CD4-positive, alpha-beta memory T cell (primary cell): Measurements from ENCODE around the gene PHLDB2. TPM values are rescaled to one million over a fixed set of nuclear protein-coding genes. Genes with fewer than 3 reads are reported as not detected.
A peak's percentile ranks its signal among the peaks of the same experiment; 100 is the strongest.

Experiments
- CTCF ChIA-PET: fragments of 350-600 bp; sonication (Branson Sonifier 250); formaldehyde crosslinking; loops from one replicate; lab custom pipeline; 2021; ENCODE audit warnings: inconsistent platforms; ENCODE audit not compliant: partially characterized antibody; lab: Charles Lee
- POLR2A ChIA-PET: fragments of 350-600 bp; sonication (Branson Sonifier 250); formaldehyde crosslinking; loops from one replicate; lab custom pipeline; 2021; ENCODE audit not compliant: partially characterized antibody; lab: Charles Lee
- DNase-seq, 5 donors: peaks; one replicate each; pipeline versions ENCODE4 v3.0.0 to v3.0.0-alpha.2; 2020 to 2022; ENCODE audit warnings: mixed read lengths in 1 of 5
- H3K27ac ChIP-seq: one replicate; pipeline ENCODE4 v1.7.0; 2013; ENCODE audit warnings: low read depth, low read length
- H3K27me3 ChIP-seq: 2 replicates; pipeline ENCODE4 v1.7.0; 2013; ENCODE audit warnings: mild to moderate bottlenecking, low read length, moderate library complexity; ENCODE audit not compliant: insufficient read depth
- H3K36me3 ChIP-seq: 2 replicates; pipeline ENCODE4 v1.7.0; 2013; ENCODE audit warnings: mild to moderate bottlenecking, low read length, moderate library complexity; ENCODE audit not compliant: insufficient read depth
- H3K4me1 ChIP-seq: 2 replicates; pipeline ENCODE4 v1.7.0; 2013; ENCODE audit warnings: mild to moderate bottlenecking, low read length, moderate library complexity; ENCODE audit not compliant: insufficient read depth
- H3K4me3 ChIP-seq, 2 donors: one replicate each; pipeline ENCODE4 v1.7.0; 2013; ENCODE audit warnings: low read length in 2 of 2, mild to moderate bottlenecking in 1 of 2
- H3K9me3 ChIP-seq, 2 donors: one replicate each; pipeline ENCODE4 v1.7.0; 2013; ENCODE audit warnings: low read length in 2 of 2, control low read depth in 1 of 2; ENCODE audit not compliant: control insufficient read depth in 1 of 2
- H3K27ac Mint-ChIP-seq, 7 donors: one replicate each; pipeline ENCODE4 v1.8.0; 2020 to 2021; ENCODE audit warnings: mixed read lengths in 7 of 7, mild to moderate bottlenecking in 6 of 7, inconsistent platforms in 3 of 7, moderate library complexity in 3 of 7
- H3K27me3 Mint-ChIP-seq, 2 donors: one replicate each; pipeline ENCODE4 v1.8.0; 2020 to 2021; ENCODE audit warnings: mixed read lengths in 2 of 2
- H3K36me3 Mint-ChIP-seq, 2 donors: one replicate each; pipeline ENCODE4 v1.8.0; 2020 to 2021; ENCODE audit warnings: mixed read lengths in 2 of 2, inconsistent platforms in 1 of 2, mild to moderate bottlenecking in 1 of 2
- H3K4me1 Mint-ChIP-seq, 4 donors: one replicate each; pipeline ENCODE4 v1.8.0; 2020 to 2021; ENCODE audit warnings: mixed read lengths in 4 of 4, mild to moderate bottlenecking in 1 of 4
- H3K4me3 Mint-ChIP-seq, 8 donors: one replicate each; pipeline ENCODE4 v1.8.0; 2020 to 2021; ENCODE audit warnings: mixed read lengths in 8 of 8, mild to moderate bottlenecking in 7 of 8, moderate library complexity in 6 of 8, inconsistent platforms in 3 of 8
- H3K9me3 Mint-ChIP-seq, 8 donors: one replicate each; pipeline ENCODE4 v1.8.0; 2020 to 2021; ENCODE audit warnings: mixed read lengths in 8 of 8, mild to moderate bottlenecking in 5 of 8, inconsistent platforms in 3 of 8, moderate library complexity in 1 of 8
- intact Hi-C: fragments of 100-400 bp; cut with micrococcal nuclease; formaldehyde crosslinking; loops from one replicate; pipeline ENCODE4 v1.15.1; 2023
- polyA plus RNA-seq, 2 donors: library from polyadenylated mRNA; unstranded; fragments of 300-500 nt; fragmentation: Illumina TruSeq; gene quantifications; one replicate each; pipeline ENCODE4 v1.2.3, GENCODE V29; 2021
- total RNA-seq, 2 experiments: library from RNA; stranded (reverse); gene quantifications; one replicate each; pipeline ENCODE4 v1.2.3, GENCODE V29; 2021

Gene PHLDB2
- total and polyA plus RNA-seq, 4 experiments from 2014 or later: 2.8 to 8.5 (median 7.8) TPM

DNA sequence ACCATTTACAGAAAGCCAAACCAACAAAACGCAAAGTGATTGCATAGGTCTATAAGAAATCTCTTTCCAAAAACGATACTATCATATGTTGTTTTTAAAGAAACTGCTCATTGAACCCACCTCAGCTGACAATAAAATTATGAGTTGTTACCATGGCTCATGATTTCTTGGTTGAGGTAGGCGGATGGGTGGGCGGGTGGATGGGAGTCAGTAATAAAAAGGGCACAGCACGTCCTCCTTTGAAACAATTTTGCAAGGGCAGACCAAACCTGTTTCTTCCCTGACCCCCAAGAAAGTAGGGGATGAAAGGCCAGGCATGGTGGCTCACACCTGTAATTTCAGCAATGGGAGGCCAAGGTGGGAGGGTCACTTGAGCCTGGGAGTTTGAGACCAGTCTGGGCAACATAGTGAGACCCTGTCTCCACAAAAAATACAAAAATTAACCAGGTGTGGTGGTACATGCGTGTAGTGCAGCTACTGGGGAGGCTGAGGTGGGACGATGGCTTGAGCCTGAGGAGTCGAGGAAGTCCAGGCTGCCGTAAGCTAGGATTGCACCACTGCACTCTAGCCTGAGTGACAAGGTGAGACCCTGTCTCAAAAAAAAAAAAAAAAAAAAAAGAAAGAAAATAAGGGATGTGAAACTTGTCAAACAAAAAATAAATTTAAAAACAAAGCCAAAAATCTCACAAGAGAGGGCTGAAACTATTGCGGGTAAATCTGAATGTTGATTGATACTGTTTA is 121.8 kb downstream of the PHLDB2 start:
- Mint-ChIP-seq H3K9me3 (no peaks in the 10 kb centered on the region), H3K36me3 (peaks cover 5 to 22% of the 10 kb centered on the region in 2 donors), H3K27me3 (no peaks in the 10 kb centered on the region), H3K27ac (peak overlapping the region in 2 of 7 donors; percentile 37 to 43), H3K4me3 (peak overlapping the region; percentile 17 to 97 (median 92)), H3K4me1 (peaks cover 42 to 68% (median 54%) of the 10 kb centered on the region in 4 donors)
- ChIA-PET POLR2A (interaction anchor here (1.1 kb wide), 2 partner anchors 10 to 312 kb away, joined by 3 read pairs; no protein-coding TSS in a partner anchor), CTCF (interaction anchor here (2.0 to 5.3 kb wide), 5 partner anchors 8 to 264 kb away, joined by 7 to 55 read pairs (median 29); no protein-coding TSS in a partner anchor)
- H3K36me3 ChIP-seq: no peaks in the 10 kb centered on the region
- no peaks in the 10 kb centered on the region for H3K27me3 ChIP-seq
- H3K27ac ChIP-seq: no peak overlapping the region
- no peak overlapping the region for H3K4me3 ChIP-seq
- peaks cover 60% of the 10 kb centered on the region for H3K4me1 ChIP-seq
- H3K9me3 ChIP-seq: no peaks in the 10 kb centered on the region
- DNase-seq: no peak
- intact Hi-C loops: loop anchor here (10.0 kb wide), 1 partner anchor 906 kb away; the partner anchor contains the start of gene NECTIN3

DNA sequence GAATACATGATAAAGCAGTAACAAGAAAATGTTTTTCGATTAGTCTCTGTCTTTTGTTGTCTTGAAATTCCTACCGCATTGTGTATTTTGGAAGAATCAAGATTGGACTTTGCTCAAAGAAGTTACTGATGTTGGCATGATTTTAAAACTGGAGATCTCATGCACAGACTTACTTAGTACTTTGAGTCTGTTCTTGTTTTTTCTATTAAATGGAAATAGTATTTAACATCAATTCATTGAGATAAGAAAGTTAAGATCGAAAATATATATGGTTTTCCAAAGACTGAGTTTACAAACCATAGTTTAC is 122.3 kb downstream of the PHLDB2 start:
- Mint-ChIP-seq H3K27ac (no peak overlapping the region), H3K9me3 (no peaks in the 10 kb centered on the region), H3K4me3 (peak overlapping the region in 5 of 8 donors; percentile 13 to 97 (median 47)), H3K4me1 (peaks cover 42 to 68% (median 56%) of the 10 kb centered on the region in 4 donors), H3K27me3 (no peaks in the 10 kb centered on the region), H3K36me3 (peaks cover 9 to 24% of the 10 kb centered on the region in 2 donors)
- no peak for DNase-seq
- Histone ChIP-seq H3K27me3 (no peaks in the 10 kb centered on the region), H3K36me3 (no peaks in the 10 kb centered on the region), H3K27ac (no peak overlapping the region), H3K9me3 (no peaks in the 10 kb centered on the region), H3K4me1 (peaks cover 60% of the 10 kb centered on the region), H3K4me3 (no peak overlapping the region)
- intact Hi-C loops: loop anchor here (10.0 kb wide), 1 partner anchor 907 kb away; the partner anchor contains the start of gene NECTIN3
- ChIA-PET POLR2A (no interaction called here), CTCF (interaction anchor here (1.0 to 5.3 kb wide), 4 partner anchors 8 to 264 kb away, joined by 3 to 55 read pairs (median 8); no protein-coding TSS in a partner anchor)

DNA sequence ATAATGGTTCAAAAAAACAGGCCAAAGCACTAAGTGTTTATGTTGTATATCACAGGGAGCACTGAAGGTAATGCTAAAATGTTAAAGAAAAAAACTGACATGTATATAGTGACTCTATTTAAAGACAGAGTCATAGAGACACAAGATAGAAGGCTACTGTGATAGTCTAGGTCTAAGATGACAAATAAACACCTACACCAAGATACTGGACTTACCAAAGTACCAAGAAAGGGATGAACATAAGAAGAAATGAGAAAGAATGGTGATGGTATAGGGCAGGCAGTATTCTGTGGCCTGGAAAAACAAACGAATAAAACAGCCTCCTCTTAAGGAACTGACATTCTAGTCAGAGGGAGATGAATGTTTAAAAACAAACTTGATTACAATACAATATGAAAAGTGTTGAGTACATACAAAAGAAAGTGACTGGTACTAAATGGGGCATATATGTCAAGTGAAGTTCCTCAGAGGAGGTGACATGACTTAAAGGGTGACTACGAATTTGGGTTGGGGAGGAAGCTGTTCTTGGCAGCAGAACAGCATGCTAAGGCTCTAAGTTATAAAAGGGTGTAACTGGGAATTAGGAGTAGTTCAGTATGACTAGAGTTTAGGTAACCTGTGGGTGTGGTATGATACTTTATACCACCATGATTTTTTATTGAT is 125.7 kb downstream of the PHLDB2 start:
- peaks cover 47 to 65% (median 57%) of the 10 kb centered on the region in 4 donors for H3K4me1 Mint-ChIP-seq
- no peak overlapping the region for H3K4me3 ChIP-seq
- no peaks in the 10 kb centered on the region for H3K27me3 Mint-ChIP-seq
- peaks cover 56% of the 10 kb centered on the region for H3K4me1 ChIP-seq
- peak overlapping the region in 6 of 7 donors; percentile 22 to 69 (median 56) for H3K27ac Mint-ChIP-seq
- POLR2A ChIA-PET: no interaction called here
- H3K27me3 ChIP-seq: no peaks in the 10 kb centered on the region
- intact Hi-C loops: loop anchor here (10.0 kb wide), 1 partner anchor 910 kb away; the partner anchor contains the start of gene NECTIN3
- H3K9me3 ChIP-seq: no peaks in the 10 kb centered on the region
- no peaks in the 10 kb centered on the region for H3K9me3 Mint-ChIP-seq
- peaks cover 27 to 41% of the 10 kb centered on the region in 2 donors for H3K36me3 Mint-ChIP-seq
- peaks cover 11% of the 10 kb centered on the region for H3K36me3 ChIP-seq
- DNase-seq: no peak
- H3K27ac ChIP-seq: no peak overlapping the region
- CTCF ChIA-PET: interaction anchor here (11.3 kb wide), 1 partner anchor 29 kb away, joined by 207 read pairs; no protein-coding TSS in a partner anchor
- no peak overlapping the region for H3K4me3 Mint-ChIP-seq

DNA sequence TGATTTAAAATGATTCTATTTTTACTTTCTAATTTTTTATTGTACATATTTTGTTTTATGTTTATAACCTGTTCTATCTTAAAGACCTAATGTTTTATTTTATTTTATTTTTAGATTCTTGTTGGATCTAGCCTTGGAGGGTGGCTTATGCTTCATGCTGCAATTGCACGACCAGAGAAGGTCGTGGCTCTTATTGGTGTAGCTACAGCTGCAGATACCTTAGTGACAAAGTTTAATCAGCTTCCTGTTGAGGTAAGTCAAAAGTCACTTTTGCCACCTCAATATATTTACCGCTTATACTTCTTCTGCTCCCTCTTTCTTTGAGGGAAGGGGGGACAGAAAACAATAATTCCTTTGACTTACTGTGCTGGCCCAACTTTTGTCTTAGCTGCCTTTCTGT is 127.7 kb downstream of the PHLDB2 start:
- POLR2A ChIA-PET: no interaction called here
- peaks cover 36% of the 10 kb centered on the region for H3K4me1 ChIP-seq
- Mint-ChIP-seq H3K4me1 (peaks cover 37 to 44% (median 41%) of the 10 kb centered on the region in 4 donors), H3K9me3 (no peaks in the 10 kb centered on the region), H3K27me3 (no peaks in the 10 kb centered on the region), H3K27ac (peak overlapping the region in 5 of 7 donors; percentile 3 to 58 (median 14)), H3K4me3 (no peak overlapping the region), H3K36me3 (peaks cover 33 to 46% of the 10 kb centered on the region in 2 donors)
- no peaks in the 10 kb centered on the region for H3K9me3 ChIP-seq
- no peak overlapping the region for H3K27ac ChIP-seq
- no peak for DNase-seq
- H3K4me3 ChIP-seq: no peak overlapping the region
- H3K27me3 ChIP-seq: no peaks in the 10 kb centered on the region
- CTCF ChIA-PET: interaction anchor here (1.0 to 11.3 kb wide), 7 partner anchors 9 to 318 kb away, joined by 3 to 207 read pairs (median 4); partner anchors contain the start of gene TAGLN3
- intact Hi-C loops: loop anchor here (10.0 kb wide), 1 partner anchor 912 kb away; the partner anchor contains the start of gene NECTIN3
- H3K36me3 ChIP-seq: peaks cover 18% of the 10 kb centered on the region

DNA sequence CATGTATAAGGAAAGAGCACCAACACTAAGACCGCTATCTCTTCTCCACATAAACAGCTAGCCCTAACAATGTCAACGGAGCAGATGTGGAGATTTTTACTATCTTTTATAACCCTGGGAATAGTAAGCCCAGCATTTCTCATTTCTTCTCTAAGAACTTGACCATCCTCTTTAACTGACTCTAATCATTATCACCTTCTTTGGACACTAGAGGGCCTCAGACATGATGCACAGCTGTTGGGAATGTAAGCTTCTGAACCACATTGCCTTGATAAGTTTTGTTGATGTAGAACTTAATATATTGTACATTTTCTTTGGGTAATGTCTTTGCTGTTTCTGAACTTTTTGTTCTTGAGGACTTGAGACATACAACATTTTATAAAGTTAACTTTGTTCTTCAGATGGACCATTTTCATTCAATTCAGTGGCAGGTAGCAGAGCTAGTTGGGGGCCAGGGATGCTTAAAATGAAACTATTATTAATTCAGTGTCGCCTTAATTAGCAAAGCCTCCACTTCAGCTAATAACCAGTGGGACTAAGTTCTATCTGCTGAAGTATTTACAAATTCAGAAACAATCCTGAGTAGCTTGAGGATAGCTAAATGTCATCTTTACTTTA is 130.1 kb downstream of the PHLDB2 start:
- Mint-ChIP-seq H3K27me3 (no peaks in the 10 kb centered on the region), H3K4me3 (peak overlapping the region in 2 of 8 donors; percentile 26 to 39), H3K9me3 (no peaks in the 10 kb centered on the region), H3K27ac (no peak overlapping the region), H3K4me1 (peaks cover 23 to 28% (median 25%) of the 10 kb centered on the region in 4 donors), H3K36me3 (peaks cover 50 to 56% of the 10 kb centered on the region in 2 donors)
- Histone ChIP-seq H3K36me3 (peaks cover 18% of the 10 kb centered on the region), H3K4me1 (peaks cover 17% of the 10 kb centered on the region), H3K9me3 (no peaks in the 10 kb centered on the region), H3K27me3 (no peaks in the 10 kb centered on the region), H3K27ac (no peak overlapping the region), H3K4me3 (no peak overlapping the region)
- peak in 4 of 5 donors; percentile 23 to 39 (median 26) for DNase-seq
- ChIA-PET POLR2A (interaction anchor here (0.7 to 2.8 kb wide), 5 partner anchors 9 to 87 kb away, joined by 3 to 26 read pairs (median 4); partner anchors contain the start of genes ABHD10 and TAGLN3), CTCF (interaction anchor here (0.5 to 11.3 kb wide), 26 partner anchors 8 to 1017 kb away, joined by 3 to 207 read pairs (median 3); partner anchors contain the start of genes ABHD10 and TAGLN3)
- intact Hi-C loops: loop anchor here (1.0 to 10.0 kb wide), 4 partner anchors 10 to 914 kb away; partner anchors contain the start of genes ABHD10 and NECTIN3

DNA sequence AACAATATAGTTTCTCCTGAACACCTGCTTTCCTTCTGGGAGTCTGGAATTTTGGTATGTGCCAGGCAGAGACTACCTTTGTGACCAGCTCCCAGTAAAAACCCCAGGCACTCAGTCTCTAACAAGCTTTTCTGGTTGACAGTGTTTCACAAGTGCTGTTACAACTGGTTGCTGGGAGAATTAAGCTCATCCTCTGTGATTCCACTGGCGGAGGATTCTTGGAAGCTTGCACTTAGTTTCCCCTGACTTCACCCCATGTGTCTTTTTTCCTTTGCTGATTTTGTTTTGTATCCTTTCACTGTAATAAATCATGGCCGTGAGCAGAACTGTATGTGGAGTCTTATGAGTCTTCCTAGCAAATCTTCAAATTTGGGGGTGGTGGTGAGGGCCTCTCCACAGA is 134.0 kb downstream of the PHLDB2 start:
- no peak for DNase-seq
- Mint-ChIP-seq H3K4me3 (no peak overlapping the region), H3K27ac (no peak overlapping the region), H3K9me3 (no peaks in the 10 kb centered on the region), H3K27me3 (no peaks in the 10 kb centered on the region), H3K4me1 (peaks cover 5 to 8% (median 7%) of the 10 kb centered on the region in 4 donors), H3K36me3 (peaks cover 35 to 40% of the 10 kb centered on the region in 2 donors)
- Histone ChIP-seq H3K27me3 (no peaks in the 10 kb centered on the region), H3K4me3 (no peak overlapping the region), H3K4me1 (peaks cover 3% of the 10 kb centered on the region), H3K27ac (no peak overlapping the region), H3K36me3 (peaks cover 7% of the 10 kb centered on the region), H3K9me3 (no peaks in the 10 kb centered on the region)
- intact Hi-C loops: no loop called here
- ChIA-PET POLR2A (interaction anchor here (1.3 kb wide), 1 partner anchor 14 kb away, joined by 3 read pairs; the partner anchor contains the start of gene ABHD10), CTCF (interaction anchor here (0.7 to 11.3 kb wide), 6 partner anchors 10 to 277 kb away, joined by 3 to 207 read pairs (median 4); partner anchors contain the start of gene ABHD10)
